RPMI7951 (cell line): ENCODE data around the gene OPCML. TPM values are rescaled to one million over a fixed set of nuclear protein-coding genes. Genes with fewer than 3 reads are reported as not detected.

Experiments used
- DNase-seq: peaks from one replicate; pipeline ENCODE4 v3.0.0-alpha.2; 2012; ENCODE audit warnings: low read depth
- total RNA-seq: library from RNA; depleted of rRNA; stranded (reverse); fragments of >200 nt; shearing (Covaris generic); gene quantifications from 2 replicates; pipeline ENCODE4 v1.2.3, GENCODE V29; 2014

OPCML gene
- total RNA-seq, 1 experiment from 2014 or later, result not detected

- no peak for DNase-seq
These were observed 240.5 kb downstream of the OPCML start for GRCh38 chr11:133291780-133292179.

GRCh38 chr11:133285359-133285758 lies 246.9 kb downstream of the OPCML start:
- no peak for DNase-seq

- DNase-seq, result no peak
These were observed 248.1 kb downstream of the OPCML start for GRCh38 chr11:133284156-133284555.

- no peak for DNase-seq
These were observed 254.4 kb downstream of the OPCML start for GRCh38 chr11:133277886-133278285.

GRCh38 chr11:133271871-133272776 lies 260.2 kb downstream of the OPCML start:
- DNase-seq, result no peak

- no peak for DNase-seq
These were observed 261.1 kb downstream of the OPCML start for GRCh38 chr11:133271206-133271605.

- no peak for DNase-seq
These were observed 263.0 kb downstream of the OPCML start for GRCh38 chr11:133269267-133269666.

- no peak for DNase-seq
These were observed 265.3 kb downstream of the OPCML start for GRCh38 chr11:133266986-133267385.

- DNase-seq, result no peak
These were observed 266.7 kb downstream of the OPCML start for GRCh38 chr11:133265530-133266035.

- no peak for DNase-seq
These were observed 269.0 kb downstream of the OPCML start for GRCh38 chr11:133263332-133263731.

GRCh38 chr11:133258751-133259150 lies 273.6 kb downstream of the OPCML start:
- DNase-seq, result no peak

GRCh38 chr11:133254601-133255000 lies 277.7 kb downstream of the OPCML start:
- DNase-seq, result no peak

GRCh38 chr11:133253570-133253969 lies 278.7 kb downstream of the OPCML start:
- no peak for DNase-seq

- no peak for DNase-seq
These were observed 280.5 kb downstream of the OPCML start for GRCh38 chr11:133251841-133252240.

GRCh38 chr11:133249530-133249929 lies 282.8 kb downstream of the OPCML start:
- no peak for DNase-seq

GRCh38 chr11:133249065-133249464 lies 283.2 kb downstream of the OPCML start:
- DNase-seq, result no peak

GRCh38 chr11:133243832-133244231 lies 288.5 kb downstream of the OPCML start:
- no peak for DNase-seq

GRCh38 chr11:133240908-133241655 lies 291.2 kb downstream of the OPCML start:
- no peak for DNase-seq

GRCh38 chr11:133239575-133239974 lies 292.7 kb downstream of the OPCML start:
- no peak for DNase-seq

- DNase-seq, result no peak
These were observed 293.8 kb downstream of the OPCML start for GRCh38 chr11:133238495-133238894.

- DNase-seq, result no peak
These were observed 294.3 kb downstream of the OPCML start for GRCh38 chr11:133238027-133238426.

- DNase-seq, result no peak
These were observed 296.9 kb downstream of the OPCML start for GRCh38 chr11:133235381-133235780.

GRCh38 chr11:133234883-133235282 lies 297.4 kb downstream of the OPCML start:
- no peak for DNase-seq
